Measurements from ENCODE around the gene ATP6V0E2.
"Not testable (repeated sequence)": the region's sequence is repeated elsewhere in the genome, so short reads cannot be mapped to it uniquely, and the experiment has no call there.

ATP6V0E2 gene

GRCh38 chr7:149879766-149880637, 6.2 kb downstream of the ATP6V0E2 start:
- no peak for DNase-seq (ENCODE audit: low spot score)

DNA sequence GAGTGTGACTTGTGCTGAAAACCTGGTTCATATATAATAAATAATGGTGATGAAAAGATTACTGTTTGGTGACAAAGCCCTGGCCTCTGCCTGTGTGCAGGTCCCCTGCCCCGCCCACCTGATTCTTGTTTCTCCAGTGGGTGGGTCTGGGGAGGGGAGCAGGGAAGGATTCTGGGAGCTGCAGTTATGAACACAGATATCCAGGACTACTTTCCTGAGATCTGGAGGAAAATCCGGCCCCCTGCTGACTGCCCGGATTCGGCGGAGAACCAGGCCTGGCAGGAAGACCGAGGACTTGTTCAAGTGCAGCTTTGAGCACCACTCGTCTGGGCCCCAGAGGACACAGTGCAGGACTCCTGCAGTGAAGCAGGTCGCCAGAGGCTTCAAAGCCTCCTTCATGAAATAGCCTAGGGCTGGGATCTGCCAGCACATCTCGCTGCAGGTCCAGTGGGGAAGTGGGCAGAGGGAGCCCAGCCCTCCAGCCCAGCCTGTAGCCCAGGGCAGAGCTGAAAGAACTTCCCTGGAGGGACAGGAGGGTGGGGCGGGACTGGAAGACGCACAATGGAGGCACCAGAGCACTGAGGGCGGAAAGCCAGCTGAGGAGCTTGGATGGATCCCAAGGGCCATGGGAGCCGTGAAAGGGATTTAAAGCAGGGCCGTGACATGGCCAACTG, 7.0 kb downstream of the ATP6V0E2 start:
- no peak for DNase-seq (ENCODE audit: low spot score)

- no peak for DNase-seq (ENCODE audit: low spot score)
Observed at GRCh38 chr7:149881328-149882247, 7.8 kb downstream of the ATP6V0E2 start.

DNA sequence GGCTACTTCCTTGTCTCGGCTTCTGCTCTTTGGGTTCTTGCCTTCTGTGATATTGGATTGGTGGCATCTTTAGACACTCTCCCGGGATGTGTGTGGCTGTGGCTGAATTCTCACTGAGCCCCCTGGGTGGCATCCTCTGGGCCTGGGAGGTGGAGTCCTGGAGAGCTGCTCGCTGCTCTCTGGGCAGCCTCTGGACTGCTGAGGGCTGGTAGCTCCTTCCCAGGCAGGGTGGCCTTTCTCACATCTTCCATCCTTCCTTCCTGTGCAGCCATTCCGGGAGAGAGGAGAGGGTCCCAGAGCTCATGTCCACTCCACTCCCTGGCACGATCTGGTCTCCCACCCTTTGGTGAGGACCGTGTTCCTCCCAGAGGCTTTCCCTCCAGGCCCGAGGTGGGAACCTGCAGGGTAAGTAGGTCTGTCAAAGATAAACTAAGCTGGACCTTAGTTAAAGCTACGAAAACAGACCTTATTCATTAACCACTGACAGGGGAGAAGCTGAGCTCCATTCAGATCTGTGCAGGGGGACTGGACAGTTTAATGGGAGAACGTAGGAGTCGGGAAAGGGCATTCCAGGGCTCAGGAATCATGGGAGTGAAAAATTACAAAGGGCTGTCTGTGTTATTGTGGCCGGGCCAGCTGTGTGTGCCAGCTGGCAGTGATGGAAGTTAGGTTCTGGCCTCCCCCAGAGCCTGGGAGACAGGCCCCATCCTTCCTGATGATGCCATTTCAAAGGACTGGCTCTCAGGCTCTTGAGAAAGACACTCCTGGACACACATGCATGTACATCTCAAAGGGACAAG, 8.7 kb downstream of the ATP6V0E2 start:
- DNase-seq (ENCODE audit: low spot score), result no peak

DNA sequence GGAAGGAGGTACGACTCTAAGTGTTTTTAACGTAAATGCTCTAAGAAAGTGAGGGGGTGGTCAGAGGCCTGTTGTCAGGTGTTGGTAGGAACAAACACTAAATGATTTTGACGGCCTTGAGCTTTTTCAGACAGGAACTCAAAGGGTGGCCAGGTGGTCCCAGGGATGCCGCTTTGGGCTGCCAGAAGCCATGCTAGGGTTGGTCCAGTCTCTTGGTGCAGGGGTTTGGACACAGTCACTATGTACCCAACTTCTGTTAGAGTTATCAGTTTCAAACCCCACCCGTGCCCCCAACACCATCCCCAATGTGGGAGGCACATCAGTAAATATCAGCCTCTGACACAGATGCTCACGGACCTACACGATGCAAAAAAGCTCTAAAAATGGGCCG, 9.3 kb downstream of the ATP6V0E2 start:
- DNase-seq (ENCODE audit: low spot score), result no peak

DNA sequence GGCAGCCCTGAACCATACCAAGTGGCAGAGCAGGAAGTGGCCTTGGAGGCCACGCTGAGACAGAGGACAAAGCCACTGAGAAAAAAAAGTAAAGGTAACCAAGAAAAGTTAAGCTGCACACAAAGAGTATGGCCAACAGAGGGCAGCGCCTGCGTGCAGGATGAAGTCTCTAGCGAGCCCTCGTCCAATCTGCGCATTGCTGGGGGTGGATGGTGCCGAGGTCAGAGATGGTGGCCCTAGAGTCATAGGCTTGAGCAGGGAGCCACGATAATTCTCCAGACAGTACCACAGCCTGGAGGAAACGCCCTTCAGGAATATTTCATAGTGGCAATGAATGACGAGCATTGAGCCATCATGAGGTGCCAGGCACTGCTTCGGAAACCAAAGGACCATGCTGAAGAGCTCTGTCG, 9.7 kb downstream of the ATP6V0E2 start:
- peak; percentile 51 for DNase-seq (ENCODE audit: low spot score)

DNA sequence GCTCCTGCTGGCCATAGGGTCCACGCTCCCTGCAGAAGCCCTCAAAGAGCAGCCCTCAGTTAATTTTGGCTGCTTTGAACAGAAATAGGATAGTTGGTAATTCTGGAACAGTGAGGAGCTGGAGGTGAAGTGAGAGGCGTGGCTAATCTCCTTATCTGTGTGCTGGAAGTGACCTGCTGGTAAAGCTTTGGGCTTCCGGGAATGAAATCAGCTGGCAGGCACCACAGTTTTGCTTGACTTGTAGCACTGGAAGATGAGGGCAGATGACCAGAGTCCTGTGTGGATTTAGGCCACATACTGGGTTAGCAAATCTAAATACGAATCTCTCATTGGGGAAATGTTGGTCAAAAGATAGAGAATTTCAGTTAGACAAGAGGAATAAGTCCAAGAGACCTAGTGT, 10.2 kb downstream of the ATP6V0E2 start:
- no peak for DNase-seq (ENCODE audit: low spot score)

DNA sequence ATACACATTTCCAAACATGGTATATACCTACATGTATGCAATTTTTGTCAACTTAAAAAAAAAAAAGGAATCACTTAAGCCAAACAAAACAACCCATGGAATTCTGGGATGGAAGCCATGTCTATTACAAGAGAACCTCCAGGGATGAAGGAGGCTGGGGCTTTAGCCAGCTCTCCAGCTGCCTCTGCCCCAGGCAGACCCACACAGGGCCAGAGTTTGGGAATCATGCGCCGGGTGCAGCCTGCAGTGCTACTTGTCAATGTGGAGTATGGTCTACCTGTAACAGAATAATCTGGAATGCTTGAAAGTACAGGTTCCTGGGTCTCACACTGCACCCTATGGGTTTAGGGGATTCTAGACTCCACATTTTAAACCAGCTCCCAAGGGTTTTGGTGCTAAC, 10.8 kb downstream of the ATP6V0E2 start:
- DNase-seq (ENCODE audit: low spot score), result no peak

- DNase-seq (ENCODE audit: low spot score), result no peak
Observed at GRCh38 chr7:149885191-149886017, 11.6 kb downstream of the ATP6V0E2 start.

GRCh38 chr7:149886018-149886415, 12.2 kb downstream of the ATP6V0E2 start:
- no peak for DNase-seq (ENCODE audit: low spot score)

DNA sequence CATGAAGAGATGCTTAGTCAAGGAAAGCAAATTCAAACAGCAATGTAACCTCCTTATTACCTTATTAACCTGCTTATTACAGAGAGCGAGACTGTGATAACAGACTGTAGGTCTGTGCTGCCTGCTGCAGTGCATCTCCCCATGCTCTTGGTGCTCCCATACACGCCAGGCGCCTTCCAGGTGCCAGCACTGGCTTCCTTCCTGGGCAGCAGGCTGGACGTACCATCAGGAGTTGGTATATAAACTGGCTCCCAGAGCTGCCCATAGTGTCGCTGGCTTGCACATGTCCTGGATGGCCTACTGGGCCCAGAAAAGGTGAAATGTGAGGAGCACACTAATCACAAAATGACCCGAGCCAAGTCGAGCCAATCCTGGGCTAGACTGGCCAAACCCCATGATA, 13.5 kb downstream of the ATP6V0E2 start:
- no peak for DNase-seq (ENCODE audit: low spot score)

DNA sequence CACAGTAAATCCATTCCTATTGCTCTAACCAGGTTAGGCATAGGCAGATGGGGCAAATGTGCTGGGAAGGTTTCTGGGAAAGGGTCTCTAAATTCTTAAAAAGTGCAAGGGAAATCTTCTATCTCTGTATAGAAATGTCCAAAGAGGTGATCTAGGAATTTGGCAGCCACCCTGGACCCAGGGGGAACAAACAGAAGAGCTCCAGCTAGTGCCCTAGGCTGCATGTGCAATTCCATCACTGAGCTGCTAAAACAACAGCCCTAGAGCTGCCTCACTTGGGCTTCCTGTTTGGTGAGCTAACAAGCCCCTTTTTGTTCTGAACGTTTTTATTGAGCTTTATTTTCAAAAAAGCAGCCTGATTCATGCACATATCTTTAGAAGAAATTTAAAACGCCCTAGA, 16.9 kb downstream of the ATP6V0E2 start:
- not testable (repeated sequence) for DNase-seq (ENCODE audit: low spot score)

GRCh38 chr7:149894957-149895356, 21.2 kb downstream of the ATP6V0E2 start:
- DNase-seq (ENCODE audit: low spot score), result not testable (repeated sequence)

DNA sequence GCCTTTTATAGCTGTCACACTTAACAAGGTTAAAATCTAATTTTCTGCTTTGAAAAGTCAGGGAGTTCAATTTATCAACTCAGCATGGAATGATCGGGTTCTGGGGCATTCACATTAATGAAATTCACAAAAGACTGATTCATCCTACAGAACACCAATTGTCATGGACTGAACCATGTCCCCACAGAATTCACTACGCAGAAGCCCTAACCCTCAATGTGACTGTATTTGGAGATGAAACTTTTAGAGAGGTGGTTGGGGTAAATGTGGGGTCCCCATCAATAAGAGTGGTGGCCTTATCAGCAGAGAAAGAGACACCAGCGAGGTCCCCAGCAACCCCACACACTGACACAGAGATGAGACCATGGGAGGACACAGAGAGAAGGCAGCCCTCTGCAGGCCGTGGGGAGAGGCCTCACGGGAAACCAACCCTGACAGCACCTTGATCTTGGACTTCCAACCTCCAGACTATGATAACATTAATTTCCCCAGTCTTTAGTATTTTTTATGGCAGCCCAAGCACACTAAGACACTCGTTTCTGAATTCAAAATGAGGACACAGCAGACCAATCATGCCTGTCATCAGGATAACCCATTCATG, 34.1 kb downstream of the ATP6V0E2 start:
- not testable (repeated sequence) for DNase-seq (ENCODE audit: low spot score)

DNA sequence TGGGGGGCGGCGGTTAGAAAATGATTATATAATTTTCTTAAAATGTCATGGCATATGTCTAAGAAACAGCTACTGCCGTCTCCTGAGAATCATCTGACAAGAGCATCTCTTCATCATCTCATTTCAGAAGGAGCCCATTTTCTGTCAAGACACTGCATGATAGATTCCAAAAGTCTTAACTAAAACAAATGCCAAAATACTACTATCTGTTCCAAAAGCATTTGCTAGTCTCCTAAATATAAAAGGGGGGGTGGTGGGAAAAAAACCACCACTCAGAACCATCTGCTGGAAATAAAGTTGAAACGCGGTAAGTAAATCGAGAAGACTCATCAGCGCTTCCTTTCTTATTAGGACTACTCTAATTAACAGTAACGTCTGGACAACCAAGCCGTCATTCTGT, 36.5 kb downstream of the ATP6V0E2 start:
- not testable (repeated sequence) for DNase-seq (ENCODE audit: low spot score)

- not testable (repeated sequence) for DNase-seq (ENCODE audit: low spot score)
Observed at GRCh38 chr7:149912126-149912525, 38.4 kb downstream of the ATP6V0E2 start.

DNA sequence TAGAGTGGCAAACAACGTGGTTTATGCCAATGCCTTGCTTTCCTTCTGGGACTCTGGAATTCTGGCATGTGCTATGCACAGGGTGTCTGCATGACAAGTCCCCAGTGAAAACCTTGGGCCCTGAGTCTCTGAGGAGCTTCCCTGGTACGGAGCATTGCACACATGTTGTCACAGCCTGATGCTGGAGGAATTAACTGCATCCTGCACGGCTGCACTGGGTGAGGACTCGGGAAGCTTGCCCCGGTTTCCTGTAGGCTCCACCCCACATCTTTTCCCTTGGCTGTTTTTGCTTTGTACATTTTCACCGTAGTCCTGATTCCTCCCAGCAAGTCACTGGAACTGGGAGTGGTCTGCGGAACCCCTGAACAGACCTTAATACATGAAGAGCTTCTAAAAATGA, 52.6 kb downstream of the ATP6V0E2 start:
- DNase-seq (ENCODE audit: low spot score), result not testable (repeated sequence)
